HepG2 (cell line): ENCODE results near the gene NIPAL4. TPM values are rescaled to one million over a fixed set of nuclear protein-coding genes. Genes with fewer than 3 reads are reported as not detected.

Source experiments
- ATAC-seq: fragments of 200-7000 bp; cut with Tn5 transposase; 3 replicates; pipeline ENCODE4 v1.9.1; 2020; ENCODE audit warnings: mild to moderate bottlenecking, moderate library complexity
- BruUV-seq: library from RNA; stranded (reverse); fragments of 400-500 nt; replicated peaks from 2 replicates; lab custom pipeline; 2021; lab: Mats Ljungman, UMichigan
- CTCF ChIA-PET: fragments of 300-600 bp; formaldehyde crosslinking; extraction: SDS; loops from one replicate; lab custom pipeline; 2021; ENCODE audit warnings: low total read pairs, inconsistent platforms, low intra/inter-chr PET ratio; lab: Yijun Ruan, JAX
- POLR2A ChIA-PET: fragments of 350-600 bp; sonication (Branson Sonifier 250); formaldehyde crosslinking; loops from one replicate; lab custom pipeline; 2020; ENCODE audit warnings: antibody characterized with exemption, inconsistent platforms; lab: Yijun Ruan, JAX
- DNase-seq: peaks from one replicate; pipeline ENCODE4 v3.0.0-alpha.2; 2015; ENCODE audit warnings: low spot score
- FAIRE-seq: peaks from 3 replicates; lab custom pipeline; 2011; peaks lifted over from hg19 to GRCh38; lab: Jason Lieb, UNC
- H2AFZ ChIP-seq: one replicate; pipeline ENCODE4 v1.6.1; 2011; ENCODE audit warnings: low read length, inconsistent platforms
- H3K27ac ChIP-seq: fragments of 300-600 bp; 3 replicates; pipeline ENCODE4 v1.8.0; 2011; ENCODE audit warnings: mixed run types, mild to moderate bottlenecking, mixed read lengths, low read length, inconsistent platforms; ENCODE audit not compliant: insufficient read depth; ENCODE audit errors: extremely low read length
- H3K27me3 ChIP-seq, 2 experiments: fragments of 200-600 bp in 1 of 2; 2 replicates in 1 of 2; 3 replicates in 1 of 2; pipeline versions ENCODE4 v1.6.0 to v1.8.0; 2011; ENCODE audit warnings: low read length in 2 of 2, mild to moderate bottlenecking in 2 of 2, moderate library complexity in 2 of 2, inconsistent platforms in 1 of 2; ENCODE audit not compliant: insufficient read depth in 2 of 2, control insufficient read depth in 1 of 2
- H3K36me3 ChIP-seq, 2 experiments: fragments of 200-600 bp in 1 of 2; replicated peaks in 1 of 2; 2 replicates in 1 of 2; 3 replicates in 1 of 2; pipeline versions ENCODE4 v1.5.1 to v1.8.0; 2011; ENCODE audit warnings: low read length in 2 of 2, inconsistent platforms in 1 of 2; ENCODE audit not compliant: insufficient read depth in 2 of 2, control insufficient read depth in 1 of 2
- H3K4me1 ChIP-seq: 2 replicates; pipeline ENCODE4 v1.5.1; 2012; ENCODE audit warnings: low read length, inconsistent platforms; ENCODE audit not compliant: insufficient read depth
- H3K4me2 ChIP-seq: 2 replicates; pipeline ENCODE4 v1.6.0; 2011; ENCODE audit warnings: low read depth, low read length, inconsistent platforms
- H3K4me3 ChIP-seq, 3 experiments: fragments of 200-600 bp in 1 of 3; sonication (generic), shearing (Covaris generic) in 1 of 3; replicated peaks in 1 of 3; 2 replicates each; pipeline ENCODE4 v1.5.1; 2011 to 2016; ENCODE audit warnings: low read length in 3 of 3, inconsistent platforms in 2 of 3, low read depth in 2 of 3, mild to moderate bottlenecking in 2 of 3, control low read depth in 1 of 3, mixed read lengths in 1 of 3; ENCODE audit not compliant: insufficient read depth in 1 of 3
- H3K79me2 ChIP-seq: one replicate; pipeline ENCODE4 v1.6.1; 2011; ENCODE audit warnings: low read length, inconsistent platforms; ENCODE audit not compliant: insufficient read depth
- H3K9ac ChIP-seq: 2 replicates; pipeline ENCODE4 v1.6.0; 2011; ENCODE audit warnings: mild to moderate bottlenecking, low read depth, low read length, inconsistent platforms; ENCODE audit not compliant: insufficient read depth
- H3K9me3 ChIP-seq: 2 replicates; pipeline ENCODE4 v1.5.1; 2012; ENCODE audit warnings: mild to moderate bottlenecking, low read length
- H4K20me1 ChIP-seq: 2 replicates; pipeline ENCODE4 v1.6.0; 2011; ENCODE audit warnings: inconsistent platforms, mild to moderate bottlenecking, low read length, moderate library complexity; ENCODE audit not compliant: insufficient read depth
- FOSL1 ChIP-seq: sonication (generic); formaldehyde crosslinking; IDR thresholded peaks from 2 replicates; pipeline ENCODE4 v1.9.0; 2021; ENCODE audit warnings: missing genetic modification reagents, borderline replicate concordance
- HOXD1 ChIP-seq: sonication (generic); formaldehyde crosslinking; IDR thresholded peaks from 2 replicates; pipeline ENCODE4 v1.5.0; 2020; ENCODE audit warnings: missing genetic modification reagents
- ZNF234 ChIP-seq: sonication (generic); formaldehyde crosslinking; conservative IDR thresholded peaks from 2 replicates; pipeline ENCODE4 v1.5.1; 2020; ENCODE audit warnings: mild to moderate bottlenecking, missing genetic modification reagents
- WGBS: methylation state at CpG from one replicate; pipeline ENCODE4 v1.1.6; 2017; ENCODE audit warnings: low lambda C conversion rate; 5-methylcytosine and 5-hydroxymethylcytosine counted together
- in situ Hi-C: cut with HindIII; loops from 2 replicates; pipeline ENCODE4 v1.10.0; 2017; ENCODE audit warnings: low pct_unique_long_range_greater_than_20kb; ENCODE audit not compliant: extremely low pct_ligation_motif_present
- intact Hi-C: fragments of 100-400 bp; cut with micrococcal nuclease; formaldehyde crosslinking; loops from one replicate; pipeline ENCODE4 v1.10.0; 2022; ENCODE audit not compliant: unreplicated experiment
- polyA plus RNA-seq, 8 experiments: library from polyadenylated mRNA; depleted of rRNA in 3 of 8; stranded (reverse) in 7 of 8; unstranded in 1 of 8; fragments of >200 nt; fragmentation: Illumina TruSeq in 4 of 8; extraction: Trizol in 4 of 8; gene quantifications; 2 replicates each; pipeline versions ENCODE4 v1.2.1 to v1.2.3, GENCODE V29; 2011 to 2016; ENCODE audit warnings: low read depth in 4 of 8, missing spikeins in 1 of 8, mixed read lengths in 1 of 8; ENCODE audit not compliant: insufficient read depth in 1 of 8
- total RNA-seq, 5 experiments: library from RNA; depleted of rRNA; stranded (reverse); fragments of >200 nt; fragmentation: Illumina TruSeq; extraction: Trizol; gene quantifications; 2 replicates each; pipeline ENCODE4 v1.2.3, GENCODE V29; 2016; ENCODE audit warnings: low read depth in 1 of 5
- TF ChIP-seq, protein P1 (sequence below): sonication (generic); formaldehyde crosslinking; IDR thresholded peaks from 2 replicates; pipeline ENCODE4 v1.5.1; 2020; ENCODE audit warnings: missing genetic modification reagents, mild to moderate bottlenecking, borderline replicate concordance
- TF ChIP-seq, protein P2 (sequence below): sonication (generic); formaldehyde crosslinking; conservative IDR thresholded peaks from 2 replicates; pipeline ENCODE4 v1.8.0; 2022; ENCODE audit warnings: mild to moderate bottlenecking, moderate library complexity, missing genetic modification reagents

NIPAL4 gene
- total and polyA plus RNA-seq, 2 of the 13 experiments (the other 11 are each of a cell fraction or from before 2014, with no cell fraction given), result not detected

DNA sequence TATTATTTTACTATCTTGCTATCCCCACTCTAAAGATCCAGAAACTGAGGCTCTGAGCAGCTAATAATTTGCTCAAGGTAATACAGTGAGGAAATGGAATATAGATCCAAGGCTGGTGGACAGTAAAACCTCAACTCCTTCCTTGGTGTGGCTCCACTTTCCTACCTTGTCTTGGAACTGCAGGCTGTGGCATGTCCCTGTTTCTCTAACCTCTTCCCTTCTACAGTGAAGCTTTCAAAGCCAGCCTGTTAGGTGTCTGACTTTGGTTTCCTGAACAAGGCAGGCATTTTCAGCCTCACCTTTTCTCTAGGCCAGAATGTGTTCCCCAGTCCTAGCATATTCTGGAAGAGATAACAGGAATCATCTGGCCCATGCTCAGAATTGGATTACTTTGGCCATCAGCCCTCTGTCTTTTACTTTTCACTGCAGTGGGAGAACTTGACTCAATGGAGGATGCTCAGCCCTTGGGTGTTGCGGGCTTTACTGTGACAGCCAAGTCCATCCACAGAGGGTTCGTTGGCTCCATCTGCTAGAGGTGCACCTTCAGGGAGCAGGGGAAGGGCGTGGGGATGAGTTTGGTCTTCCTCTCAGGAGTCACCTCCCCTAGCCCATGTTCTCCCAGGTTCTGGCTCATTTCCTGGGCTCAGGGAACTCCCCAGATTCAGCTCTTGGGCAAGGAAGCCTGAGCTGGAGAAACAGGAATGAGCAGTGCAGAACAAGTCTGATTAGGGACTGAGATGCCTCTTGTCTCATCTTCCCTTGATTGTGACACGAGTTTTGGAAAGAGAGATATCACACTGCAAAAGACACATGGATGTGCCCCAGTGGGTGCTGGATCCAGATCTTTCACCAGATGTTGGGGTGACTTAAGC is 1.1 kb downstream of the NIPAL4 start:
- Histone ChIP-seq H3K4me2 (no peak overlapping the region), H3K79me2 (no peaks in the 10 kb centered on the region), H3K4me3 (no peak overlapping the region), H3K36me3 (no peaks in the 10 kb centered on the region)
- POLR2A ChIA-PET, result no interaction called here
- TF ChIP-seq HOXD1 (CRISPR knock-in tag) (no peak), FOSL1 (CRISPR knock-in tag) (no peak), ZNF234 (CRISPR knock-in tag) (no peak)
- TF ChIP-seq, protein P1, sequence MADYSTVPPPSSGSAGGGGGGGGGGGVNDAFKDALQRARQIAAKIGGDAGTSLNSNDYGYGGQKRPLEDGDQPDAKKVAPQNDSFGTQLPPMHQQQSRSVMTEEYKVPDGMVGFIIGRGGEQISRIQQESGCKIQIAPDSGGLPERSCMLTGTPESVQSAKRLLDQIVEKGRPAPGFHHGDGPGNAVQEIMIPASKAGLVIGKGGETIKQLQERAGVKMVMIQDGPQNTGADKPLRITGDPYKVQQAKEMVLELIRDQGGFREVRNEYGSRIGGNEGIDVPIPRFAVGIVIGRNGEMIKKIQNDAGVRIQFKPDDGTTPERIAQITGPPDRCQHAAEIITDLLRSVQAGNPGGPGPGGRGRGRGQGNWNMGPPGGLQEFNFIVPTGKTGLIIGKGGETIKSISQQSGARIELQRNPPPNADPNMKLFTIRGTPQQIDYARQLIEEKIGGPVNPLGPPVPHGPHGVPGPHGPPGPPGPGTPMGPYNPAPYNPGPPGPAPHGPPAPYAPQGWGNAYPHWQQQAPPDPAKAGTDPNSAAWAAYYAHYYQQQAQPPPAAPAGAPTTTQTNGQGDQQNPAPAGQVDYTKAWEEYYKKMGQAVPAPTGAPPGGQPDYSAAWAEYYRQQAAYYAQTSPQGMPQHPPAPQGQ, result no peak
- TF ChIP-seq, protein P2, sequence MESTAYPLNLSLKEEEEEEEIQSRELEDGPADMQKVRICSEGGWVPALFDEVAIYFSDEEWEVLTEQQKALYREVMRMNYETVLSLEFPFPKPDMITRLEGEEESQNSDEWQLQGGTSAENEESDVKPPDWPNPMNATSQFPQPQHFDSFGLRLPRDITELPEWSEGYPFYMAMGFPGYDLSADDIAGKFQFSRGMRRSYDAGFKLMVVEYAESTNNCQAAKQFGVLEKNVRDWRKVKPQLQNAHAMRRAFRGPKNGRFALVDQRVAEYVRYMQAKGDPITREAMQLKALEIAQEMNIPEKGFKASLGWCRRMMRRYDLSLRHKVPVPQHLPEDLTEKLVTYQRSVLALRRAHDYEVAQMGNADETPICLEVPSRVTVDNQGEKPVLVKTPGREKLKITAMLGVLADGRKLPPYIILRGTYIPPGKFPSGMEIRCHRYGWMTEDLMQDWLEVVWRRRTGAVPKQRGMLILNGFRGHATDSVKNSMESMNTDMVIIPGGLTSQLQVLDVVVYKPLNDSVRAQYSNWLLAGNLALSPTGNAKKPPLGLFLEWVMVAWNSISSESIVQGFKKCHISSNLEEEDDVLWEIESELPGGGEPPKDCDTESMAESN, result no peak
- TF ChIP-seq, all 625 proteins: peak for 0
- intact Hi-C loops (no loop called here), in situ Hi-C loops (no loop called here)
- no peaks in the 10 kb centered on the region for H3K9me3 ChIP-seq
- CTCF ChIA-PET, result no interaction called here
- H3K9ac ChIP-seq, result no peak overlapping the region
- H3K4me1 ChIP-seq, result no peaks in the 10 kb centered on the region
- WGBS, result 0% methylated on average over 1 of the region's 4 CpGs
- no peak for DNase-seq
- H2AFZ ChIP-seq, result no peak overlapping the region
- H3K27ac ChIP-seq, result no peak overlapping the region
- peaks cover 3 to 51% of the 10 kb centered on the region in 2 experiments; a peak in 3 of 5 replicates for H3K27me3 ChIP-seq
- BruUV-seq, result no TSS peak
- no peak for FAIRE-seq
- H4K20me1 ChIP-seq, result no peaks in the 10 kb centered on the region
- no peak for ATAC-seq
